ENCODE data around the gene SND1. TPM values are rescaled to one million over a fixed set of nuclear protein-coding genes. Genes with fewer than 3 reads are reported as not detected.

Gene SND1
- total and polyA plus RNA-seq, 2 of the 4 experiments (the other 2 are of a cell fraction), result 154 to 294 TPM

DNA sequence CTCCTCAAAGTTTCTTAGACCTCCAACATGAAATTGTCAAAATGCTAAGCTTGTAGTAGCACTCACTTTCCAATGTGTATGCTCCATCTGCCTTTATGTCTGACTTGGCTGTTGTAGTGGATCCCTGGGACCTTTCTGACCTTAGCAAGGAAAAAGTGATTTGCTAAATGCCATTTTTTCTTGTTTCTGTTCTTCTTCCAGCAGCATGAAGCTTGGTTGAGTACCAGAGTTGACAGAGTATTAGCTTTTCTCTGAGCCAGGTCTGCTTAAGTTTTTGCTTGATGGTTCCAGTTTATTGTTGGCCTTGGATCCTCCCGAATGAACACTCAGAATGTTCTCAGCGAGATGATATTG lies 168.7 kb downstream of the SND1 start:
- Histone ChIP-seq H3K36me3 (ENCODE audit: control insufficient read depth, insufficient read depth, low read length) (no peaks in the 10 kb centered on the region; the same call in none of the 2 replicates), H2BK5ac (ENCODE audit: low read depth, low read length, poor library complexity, severe bottlenecking) (no peak overlapping the region), H2AK5ac (ENCODE audit: low read depth, low read length) (no peak overlapping the region), H4K8ac (ENCODE audit: low read depth in 2 of 2, low read length in 2 of 2) (no peak overlapping the region), H4K91ac (ENCODE audit: insufficient read depth, low read depth, low read length) (no peak overlapping the region), H2AFZ (replicated peaks; ENCODE audit: low read length, poor library complexity) (no peak overlapping the region), H4K5ac (ENCODE audit: low read depth, low read length) (no peak overlapping the region), H3K14ac (replicated peaks; ENCODE audit: low read depth, low read length) (peak overlapping the region; percentile 43), H3K56ac (ENCODE audit: extremely low read depth, insufficient read depth, low read length) (no peak overlapping the region), H3K9me1 (ENCODE audit: insufficient read depth, low read length) (peaks cover 20% of the 10 kb centered on the region), H3K9me3 (ENCODE audit: control insufficient read depth, insufficient read depth, low read length) (no peaks in the 10 kb centered on the region), H2BK20ac (ENCODE audit: low read depth, low read length) (no peak overlapping the region), H4K20me1 (ENCODE audit: insufficient read depth, low read length) (peaks cover 66% of the 10 kb centered on the region), H3K9ac (ENCODE audit: low read depth, low read length) (no peak overlapping the region), H3K4me2 (ENCODE audit: low read depth, low read length) (no peak overlapping the region), H3K23ac (ENCODE audit: low read depth, low read length) (peak overlapping the region; percentile 38; the same call in 1 of the 2 replicates), H2BK120ac (ENCODE audit: low read depth, low read length) (no peak overlapping the region), H3K4me1 (ENCODE audit: control insufficient read depth, insufficient read depth, low read length) (peaks cover 10% of the 10 kb centered on the region), H2AK9ac (replicated peaks; ENCODE audit: low read depth, low read length, poor library complexity) (no peak overlapping the region), H2BK15ac (ENCODE audit: low read depth, low read length) (no peak overlapping the region), H3K18ac (ENCODE audit: low read depth, low read length) (no peak overlapping the region), H3K4me3 (ENCODE audit: insufficient read depth, low read depth, low read length) (no peak overlapping the region), H3K4ac (ENCODE audit: low read depth, low read length) (no peak overlapping the region), H3K27me3 (ENCODE audit: control insufficient read depth, insufficient read depth, low read length) (no peaks in the 10 kb centered on the region), H3K27ac (ENCODE audit: insufficient read depth, low read length) (no peak overlapping the region), H3K79me1 (ENCODE audit: low read depth in 1 of 2, low read length in 2 of 2) (peaks cover 51 to 77% of the 10 kb centered on the region in 2 experiments)
- TF ChIP-seq RCOR1 (IDR thresholded peaks at IDR 0.05; ENCODE audit: insufficient replicate concordance, low read length) (no peak), MXI1 (IDR thresholded peaks at IDR 0.05; ENCODE audit: borderline replicate concordance, low read depth, low read length) (no peak), MAFK (IDR thresholded peaks at IDR 0.05; ENCODE audit: low read depth, low read length) (no peak), FOS (IDR thresholded peaks at IDR 0.05; ENCODE audit: low read depth, low read length) (no peak), CEBPB (IDR thresholded peaks at IDR 0.05; ENCODE audit: low read depth, low read length) (no peak), RFX5 (IDR thresholded peaks at IDR 0.05; ENCODE audit: low read depth, low read length) (no peak), BHLHE40 (IDR thresholded peaks at IDR 0.05; ENCODE audit: low read depth, low read length) (no peak), POLR2A (IDR thresholded peaks at IDR 0.05; ENCODE audit: low read depth, low read length) (no peak), SMC3 (IDR thresholded peaks at IDR 0.05; ENCODE audit: low read depth, low read length) (no peak), CHD1 (IDR thresholded peaks at IDR 0.05; ENCODE audit: low read depth, low read length) (no peak), NFE2L2 (IDR thresholded peaks at IDR 0.05; ENCODE audit: low read depth, low read length) (no peak), MAZ (IDR thresholded peaks at IDR 0.05; ENCODE audit: borderline replicate concordance, low read depth, low read length) (no peak), RAD21 (IDR thresholded peaks at IDR 0.05; ENCODE audit: low read length) (no peak)
- TF ChIP-seq, protein P1, sequence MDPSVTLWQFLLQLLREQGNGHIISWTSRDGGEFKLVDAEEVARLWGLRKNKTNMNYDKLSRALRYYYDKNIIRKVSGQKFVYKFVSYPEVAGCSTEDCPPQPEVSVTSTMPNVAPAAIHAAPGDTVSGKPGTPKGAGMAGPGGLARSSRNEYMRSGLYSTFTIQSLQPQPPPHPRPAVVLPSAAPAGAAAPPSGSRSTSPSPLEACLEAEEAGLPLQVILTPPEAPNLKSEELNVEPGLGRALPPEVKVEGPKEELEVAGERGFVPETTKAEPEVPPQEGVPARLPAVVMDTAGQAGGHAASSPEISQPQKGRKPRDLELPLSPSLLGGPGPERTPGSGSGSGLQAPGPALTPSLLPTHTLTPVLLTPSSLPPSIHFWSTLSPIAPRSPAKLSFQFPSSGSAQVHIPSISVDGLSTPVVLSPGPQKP (IDR thresholded peaks at IDR 0.05; ENCODE audit: borderline replicate concordance, low read depth, low read length), result no peak
- TF ChIP-seq, protein P2, sequence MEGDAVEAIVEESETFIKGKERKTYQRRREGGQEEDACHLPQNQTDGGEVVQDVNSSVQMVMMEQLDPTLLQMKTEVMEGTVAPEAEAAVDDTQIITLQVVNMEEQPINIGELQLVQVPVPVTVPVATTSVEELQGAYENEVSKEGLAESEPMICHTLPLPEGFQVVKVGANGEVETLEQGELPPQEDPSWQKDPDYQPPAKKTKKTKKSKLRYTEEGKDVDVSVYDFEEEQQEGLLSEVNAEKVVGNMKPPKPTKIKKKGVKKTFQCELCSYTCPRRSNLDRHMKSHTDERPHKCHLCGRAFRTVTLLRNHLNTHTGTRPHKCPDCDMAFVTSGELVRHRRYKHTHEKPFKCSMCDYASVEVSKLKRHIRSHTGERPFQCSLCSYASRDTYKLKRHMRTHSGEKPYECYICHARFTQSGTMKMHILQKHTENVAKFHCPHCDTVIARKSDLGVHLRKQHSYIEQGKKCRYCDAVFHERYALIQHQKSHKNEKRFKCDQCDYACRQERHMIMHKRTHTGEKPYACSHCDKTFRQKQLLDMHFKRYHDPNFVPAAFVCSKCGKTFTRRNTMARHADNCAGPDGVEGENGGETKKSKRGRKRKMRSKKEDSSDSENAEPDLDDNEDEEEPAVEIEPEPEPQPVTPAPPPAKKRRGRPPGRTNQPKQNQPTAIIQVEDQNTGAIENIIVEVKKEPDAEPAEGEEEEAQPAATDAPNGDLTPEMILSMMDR (conservative IDR thresholded peaks at IDR 0.05; ENCODE audit: low read depth, low read length), result no peak
- TF ChIP-seq, protein P3, sequence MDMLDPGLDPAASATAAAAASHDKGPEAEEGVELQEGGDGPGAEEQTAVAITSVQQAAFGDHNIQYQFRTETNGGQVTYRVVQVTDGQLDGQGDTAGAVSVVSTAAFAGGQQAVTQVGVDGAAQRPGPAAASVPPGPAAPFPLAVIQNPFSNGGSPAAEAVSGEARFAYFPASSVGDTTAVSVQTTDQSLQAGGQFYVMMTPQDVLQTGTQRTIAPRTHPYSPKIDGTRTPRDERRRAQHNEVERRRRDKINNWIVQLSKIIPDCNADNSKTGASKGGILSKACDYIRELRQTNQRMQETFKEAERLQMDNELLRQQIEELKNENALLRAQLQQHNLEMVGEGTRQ (IDR thresholded peaks at IDR 0.05; ENCODE audit: low read depth, low read length), result no peak
- no peak for DNase-seq
- ChIA-PET CTCF (interaction anchor here (1.1 kb wide), 1 partner anchor 29 kb away, joined by 3 read pairs; no protein-coding TSS in a partner anchor), POLR2A (ENCODE audit: unreplicated experiment) (no interaction called here)
- dilution Hi-C loops (cut with HindIII; ENCODE audit: low sequenced_read_pairs, unreplicated experiment), result no loop called here
- no CpG with 5 or more reads among the region's 2 CpGs for WGBS, 2 experiments (ENCODE audit: extremely low coverage in 2 of 2, insufficient read length in 1 of 2)
- no TSS peak for BruUV-seq (replicated peaks)
- intact Hi-C loops (cut with micrococcal nuclease), result no loop called here
- in situ Hi-C loops (cut with MboI; ENCODE audit: low sequenced_read_pairs), result no loop called here
- ATAC-seq (ENCODE audit: low read depth), result no peak
